ENCODE data around the gene GP1BA.

The GP1BA gene

DNA sequence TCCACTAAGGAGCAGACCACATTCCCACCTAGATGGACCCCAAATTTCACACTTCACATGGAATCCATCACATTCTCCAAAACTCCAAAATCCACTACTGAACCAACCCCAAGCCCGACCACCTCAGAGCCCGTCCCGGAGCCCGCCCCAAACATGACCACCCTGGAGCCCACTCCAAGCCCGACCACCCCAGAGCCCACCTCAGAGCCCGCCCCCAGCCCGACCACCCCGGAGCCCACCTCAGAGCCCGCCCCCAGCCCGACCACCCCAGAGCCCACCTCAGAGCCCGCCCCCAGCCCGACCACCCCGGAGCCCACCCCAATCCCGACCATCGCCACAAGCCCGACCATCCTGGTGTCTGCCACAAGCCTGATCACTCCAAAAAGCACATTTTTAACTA is 1.6 kb downstream of the GP1BA start:
- TF ChIP-seq CTCF (IDR thresholded peaks at IDR 0.05; ENCODE audit: low read depth, low read length, missing control alignments) = no peak
- Histone ChIP-seq H3K4me3 (ENCODE audit: low read depth, low read length) (no peak overlapping the region), H3K27me3 (replicated peaks) (no peaks in the 10 kb centered on the region), H3K36me3 (replicated peaks) (peaks cover 14% of the 10 kb centered on the region), H3K27ac (no peak overlapping the region)
- in situ Hi-C loops (cut with HindIII; ENCODE audit: low pct_ligation_motif_present, low sequenced_read_pairs) = no loop called here
- no peak for DNase-seq

DNA sequence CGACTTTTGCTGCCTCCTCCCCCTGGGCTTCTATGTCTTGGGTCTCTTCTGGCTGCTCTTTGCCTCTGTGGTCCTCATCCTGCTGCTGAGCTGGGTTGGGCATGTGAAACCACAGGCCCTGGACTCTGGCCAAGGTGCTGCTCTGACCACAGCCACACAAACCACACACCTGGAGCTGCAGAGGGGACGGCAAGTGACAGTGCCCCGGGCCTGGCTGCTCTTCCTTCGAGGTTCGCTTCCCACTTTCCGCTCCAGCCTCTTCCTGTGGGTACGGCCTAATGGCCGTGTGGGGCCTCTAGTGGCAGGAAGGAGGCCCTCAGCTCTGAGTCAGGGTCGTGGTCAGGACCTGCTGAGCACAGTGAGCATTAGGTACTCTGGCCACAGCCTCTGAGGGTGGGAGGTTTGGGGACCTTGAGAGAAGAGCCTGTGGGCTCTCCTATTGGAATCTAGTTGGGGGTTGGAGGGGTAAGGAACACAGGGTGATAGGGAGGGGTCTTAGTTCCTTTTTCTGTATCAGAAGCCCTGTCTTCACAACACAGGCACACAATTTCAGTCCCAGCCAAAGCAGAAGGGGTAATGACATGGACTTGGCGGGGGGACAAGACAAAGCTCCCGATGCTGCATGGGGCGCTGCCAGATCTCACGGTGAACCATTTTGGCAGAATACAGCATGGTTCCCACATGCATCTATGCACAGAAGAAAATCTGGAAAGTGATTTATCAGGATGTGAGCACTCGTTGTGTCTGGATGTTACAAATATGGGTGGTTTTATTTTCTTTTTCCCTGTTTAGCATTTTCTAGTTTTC is 2.3 kb downstream of the GP1BA start:
- Histone ChIP-seq H3K36me3 (replicated peaks) (peaks cover 14% of the 10 kb centered on the region), H3K4me3 (ENCODE audit: low read depth, low read length) (no peak overlapping the region), H3K27ac (no peak overlapping the region), H3K27me3 (replicated peaks) (no peaks in the 10 kb centered on the region)
- TF ChIP-seq CTCF (IDR thresholded peaks at IDR 0.05; ENCODE audit: low read depth, low read length, missing control alignments) = peak; percentile 70
- DNase-seq = peak; percentile 33
- in situ Hi-C loops (cut with HindIII; ENCODE audit: low pct_ligation_motif_present, low sequenced_read_pairs) = no loop called here

GRCh38 chr17:4935650-4936049 is 3.6 kb downstream of the GP1BA start:
- TF ChIP-seq CTCF (IDR thresholded peaks at IDR 0.05; ENCODE audit: low read depth, low read length, missing control alignments) = no peak
- H3K36me3 ChIP-seq (replicated peaks) = peaks cover 14% of the 10 kb centered on the region
- no peaks in the 10 kb centered on the region for H3K27me3 ChIP-seq (replicated peaks)
- in situ Hi-C loops (cut with HindIII; ENCODE audit: low pct_ligation_motif_present, low sequenced_read_pairs) = no loop called here
- H3K27ac ChIP-seq = no peak overlapping the region
- H3K4me3 ChIP-seq (ENCODE audit: low read depth, low read length) = no peak overlapping the region
- no peak for DNase-seq

GRCh38 chr17:4936436-4936835 is 4.4 kb downstream of the GP1BA start:
- H3K27me3 ChIP-seq (replicated peaks) = no peaks in the 10 kb centered on the region
- in situ Hi-C loops (cut with HindIII; ENCODE audit: low pct_ligation_motif_present, low sequenced_read_pairs) = no loop called here
- no peak overlapping the region for H3K27ac ChIP-seq
- H3K36me3 ChIP-seq (replicated peaks) = peaks cover 14% of the 10 kb centered on the region
- DNase-seq = no peak
- H3K4me3 ChIP-seq (ENCODE audit: low read depth, low read length) = no peak overlapping the region
- no peak for TF ChIP-seq CTCF (IDR thresholded peaks at IDR 0.05; ENCODE audit: low read depth, low read length, missing control alignments)

- Histone ChIP-seq H3K27me3 (replicated peaks) (no peaks in the 10 kb centered on the region), H3K27ac (no peak overlapping the region), H3K4me3 (ENCODE audit: low read depth, low read length) (no peak overlapping the region), H3K36me3 (replicated peaks) (peaks cover 17% of the 10 kb centered on the region)
- TF ChIP-seq CTCF (IDR thresholded peaks at IDR 0.05; ENCODE audit: low read depth, low read length, missing control alignments) = no peak
- in situ Hi-C loops (cut with HindIII; ENCODE audit: low pct_ligation_motif_present, low sequenced_read_pairs) = no loop called here
- DNase-seq = no peak
These were observed 5.5 kb downstream of the GP1BA start for GRCh38 chr17:4937553-4937952.

- DNase-seq = no peak
- Histone ChIP-seq H3K4me3 (ENCODE audit: low read depth, low read length) (no peak overlapping the region), H3K36me3 (replicated peaks) (peaks cover 22% of the 10 kb centered on the region), H3K27ac (no peak overlapping the region), H3K27me3 (replicated peaks) (no peaks in the 10 kb centered on the region)
- in situ Hi-C loops (cut with HindIII; ENCODE audit: low pct_ligation_motif_present, low sequenced_read_pairs) = no loop called here
- no peak for TF ChIP-seq CTCF (IDR thresholded peaks at IDR 0.05; ENCODE audit: low read depth, low read length, missing control alignments)
These were observed 6.0 kb downstream of the GP1BA start for GRCh38 chr17:4938069-4938491.
